ENCODE results near the gene SEMA3D.

Gene SEMA3D

GRCh38 chr7:85115862-85116261 is 71.0 kb downstream of the SEMA3D start:
- DNase-seq: no peak

GRCh38 chr7:85115006-85115405 is 71.8 kb downstream of the SEMA3D start:
- no peak for DNase-seq

GRCh38 chr7:85114342-85114741 is 72.5 kb downstream of the SEMA3D start:
- no peak for DNase-seq

DNA sequence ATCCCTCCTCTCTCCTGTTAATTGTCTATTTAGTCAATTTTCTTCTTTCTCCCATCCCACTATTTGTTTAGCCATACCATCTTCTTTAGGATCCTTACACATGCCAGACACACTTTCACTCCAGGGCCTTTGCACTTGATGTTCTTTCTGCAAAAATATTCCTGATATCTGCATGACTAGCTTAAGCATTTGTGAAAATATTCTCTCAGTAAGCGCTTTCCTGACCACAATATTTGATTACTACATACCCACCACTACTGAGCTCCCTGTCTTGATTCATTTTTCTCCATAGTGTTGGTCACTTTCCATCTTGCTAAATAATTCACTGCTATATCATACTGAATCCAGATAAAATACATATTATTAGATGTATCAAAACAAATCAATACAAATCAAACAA is 75.1 kb downstream of the SEMA3D start:
- DNase-seq: no peak

DNA sequence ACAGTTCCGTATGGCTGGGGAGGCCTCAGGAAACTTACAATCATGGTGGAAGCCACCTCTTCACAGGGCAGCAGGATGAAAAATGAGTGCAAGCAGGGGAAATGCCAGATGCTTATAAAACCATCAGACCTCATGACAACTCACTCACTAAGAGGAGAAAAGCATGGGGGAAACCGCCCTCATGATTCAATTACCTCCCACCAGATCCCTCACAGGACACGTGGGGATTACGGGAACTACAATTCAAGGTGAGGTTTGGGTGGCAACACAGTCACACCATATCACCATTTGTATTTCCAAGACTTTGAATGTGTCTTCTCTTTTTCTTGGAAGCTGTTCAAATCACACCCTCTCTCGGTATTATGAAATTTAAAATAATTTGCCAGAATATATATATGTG is 80.1 kb downstream of the SEMA3D start:
- DNase-seq: no peak

DNA sequence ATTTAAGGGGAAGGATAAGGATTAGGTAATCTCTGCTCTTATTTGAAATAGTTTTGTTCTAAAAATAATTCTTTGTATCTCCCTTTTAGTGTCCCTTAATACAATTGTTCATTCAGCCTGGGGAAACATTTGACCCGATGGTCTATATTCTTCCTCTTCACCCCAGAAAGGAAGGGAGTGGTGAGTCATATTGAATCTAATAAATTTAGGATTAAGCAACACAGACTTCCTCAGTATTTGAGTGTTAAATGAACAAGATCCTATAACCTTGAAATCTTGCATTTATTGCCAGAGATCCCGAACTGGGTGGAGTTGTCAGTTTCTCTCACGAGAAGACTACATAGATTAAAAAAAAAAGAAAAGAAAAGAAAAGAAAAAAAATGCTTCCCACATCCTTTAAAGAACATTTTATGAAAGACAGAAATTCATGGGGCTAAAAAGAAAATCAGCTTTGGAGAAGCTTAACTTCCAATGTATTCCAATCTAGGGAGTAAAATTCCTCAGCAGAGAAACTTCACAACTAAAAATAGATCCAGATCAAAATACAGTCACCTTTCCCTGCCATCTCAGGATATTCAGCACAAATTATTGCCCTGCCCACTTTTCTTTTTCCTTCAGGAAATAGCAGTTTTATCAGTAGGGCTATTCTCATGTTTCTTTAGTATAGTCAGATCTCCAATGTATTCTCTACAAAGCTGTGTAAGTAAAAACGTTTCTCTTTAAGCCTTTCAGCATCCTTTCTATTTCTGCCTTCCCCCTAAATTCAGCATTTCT is 82.2 kb downstream of the SEMA3D start:
- DNase-seq: no peak

DNA sequence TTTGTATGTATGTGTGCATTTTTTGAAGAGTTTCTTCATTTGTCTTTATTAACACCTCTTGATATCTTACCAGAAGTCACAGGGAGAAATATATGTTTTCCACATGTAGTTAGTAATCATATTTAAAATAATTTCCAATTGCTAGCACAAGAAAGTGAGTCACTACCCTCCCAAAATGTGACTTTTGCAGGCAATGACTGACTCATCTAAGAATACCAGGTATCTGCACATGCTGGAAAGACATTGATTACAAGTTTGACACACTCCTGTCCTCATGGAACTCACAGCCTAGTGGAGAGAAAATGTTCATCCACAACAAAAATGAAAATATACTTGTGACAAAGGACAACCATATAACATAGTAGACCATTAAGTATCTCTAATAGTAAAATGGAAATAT is 82.9 kb downstream of the SEMA3D start:
- DNase-seq: no peak

- no peak for DNase-seq
These were observed 83.5 kb downstream of the SEMA3D start for GRCh38 chr7:85103357-85103756.

DNA sequence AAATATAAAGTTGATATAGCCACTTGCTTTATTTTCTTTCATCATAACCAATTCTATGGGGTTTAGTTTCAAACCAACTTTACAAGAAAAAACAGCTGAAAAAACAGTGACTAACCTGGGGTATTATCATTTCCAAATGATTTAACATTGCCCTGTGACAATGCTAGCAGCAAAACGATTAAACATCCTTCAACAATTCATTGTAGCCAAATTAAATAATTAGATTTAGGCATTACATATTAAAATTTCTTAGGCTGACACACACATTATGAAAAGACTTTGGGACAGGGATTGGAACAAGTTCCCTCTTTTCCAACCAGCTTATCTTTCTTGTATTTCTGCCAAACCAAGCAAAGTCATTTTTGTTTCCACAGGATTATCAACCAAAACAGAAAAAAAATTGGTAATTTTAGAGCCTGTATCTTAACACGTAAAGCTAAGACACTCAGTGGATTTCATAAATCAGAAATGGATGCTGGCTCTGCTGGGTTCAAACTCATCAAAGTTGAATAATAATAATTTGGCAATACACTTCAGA is 84.0 kb downstream of the SEMA3D start:
- no peak for DNase-seq

DNA sequence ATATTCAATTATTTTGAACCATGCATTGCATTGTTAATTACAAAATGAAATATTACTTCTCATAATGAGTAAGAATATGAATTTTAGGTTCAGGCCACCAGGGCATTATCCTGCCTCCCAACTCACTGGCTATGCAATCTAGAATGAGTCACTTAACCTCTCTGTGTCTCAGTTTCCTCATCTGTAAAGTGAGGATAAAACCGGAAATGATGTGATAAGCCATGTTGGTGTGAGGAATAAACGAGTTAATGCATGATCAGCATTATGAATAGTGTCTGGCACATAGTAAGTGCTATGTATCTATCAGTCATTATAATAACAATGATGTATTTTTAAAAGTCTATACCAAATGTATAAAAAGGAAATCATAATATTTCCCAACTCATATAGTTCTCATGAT is 85.5 kb downstream of the SEMA3D start:
- no peak for DNase-seq

DNA sequence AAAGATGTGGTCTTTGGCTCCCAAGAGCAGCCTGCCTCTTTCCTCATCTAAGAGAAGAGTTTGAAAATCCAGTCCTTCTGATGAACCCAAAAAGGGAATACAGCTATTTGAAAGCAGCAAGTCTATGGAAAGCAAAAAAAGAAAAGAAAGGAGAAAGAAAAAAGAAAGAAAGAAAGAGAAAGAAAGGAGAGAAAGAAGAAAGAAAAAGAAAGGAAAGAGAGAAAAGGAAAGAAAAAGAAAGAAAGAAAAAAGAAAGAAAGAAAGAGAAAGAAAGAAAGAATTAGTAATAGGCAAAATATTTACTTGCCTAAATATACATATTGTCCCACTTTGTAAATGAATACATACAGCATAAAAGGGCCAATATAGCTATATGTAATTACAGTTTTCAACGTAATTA is 89.0 kb downstream of the SEMA3D start:
- DNase-seq: no peak

DNA sequence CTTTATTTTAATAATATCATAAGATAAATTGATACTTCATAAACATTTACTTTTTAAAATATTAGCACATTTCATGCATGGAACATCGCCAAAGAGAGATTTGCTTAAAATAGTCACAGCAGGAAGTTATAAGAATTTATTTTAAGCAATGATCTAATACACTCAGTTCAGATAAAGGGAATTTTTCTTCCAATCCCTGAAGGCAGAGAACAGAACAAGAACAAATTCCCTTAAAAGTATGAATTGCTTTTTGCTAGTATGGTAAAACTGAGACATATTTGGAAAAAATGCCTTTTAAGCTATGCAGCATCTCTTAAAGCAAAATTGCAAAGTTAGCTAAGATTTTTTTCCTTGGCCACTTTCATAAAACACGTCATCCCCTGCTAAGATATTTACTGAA is 91.0 kb downstream of the SEMA3D start:
- DNase-seq: no peak

DNA sequence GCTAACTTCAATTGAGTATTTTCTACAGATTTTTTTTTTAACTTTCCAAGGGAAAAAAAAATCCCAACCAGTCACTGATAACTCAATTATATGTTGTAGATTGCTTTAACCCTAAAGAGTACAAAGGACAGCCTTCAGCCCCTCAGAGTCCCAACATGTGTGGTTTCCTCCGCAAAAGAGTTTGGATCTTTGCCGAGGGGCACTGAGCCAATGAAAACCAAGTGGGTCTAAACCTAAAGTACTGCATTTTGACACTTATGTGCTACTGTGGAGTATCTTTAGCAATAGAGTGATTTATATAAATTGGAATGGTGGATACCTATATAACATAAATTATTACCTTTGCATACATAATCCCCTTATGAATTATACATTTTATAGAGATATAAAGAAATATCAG is 91.5 kb downstream of the SEMA3D start:
- no peak for DNase-seq

GRCh38 chr7:85094046-85094725 is 92.7 kb downstream of the SEMA3D start:
- no peak for DNase-seq

DNA sequence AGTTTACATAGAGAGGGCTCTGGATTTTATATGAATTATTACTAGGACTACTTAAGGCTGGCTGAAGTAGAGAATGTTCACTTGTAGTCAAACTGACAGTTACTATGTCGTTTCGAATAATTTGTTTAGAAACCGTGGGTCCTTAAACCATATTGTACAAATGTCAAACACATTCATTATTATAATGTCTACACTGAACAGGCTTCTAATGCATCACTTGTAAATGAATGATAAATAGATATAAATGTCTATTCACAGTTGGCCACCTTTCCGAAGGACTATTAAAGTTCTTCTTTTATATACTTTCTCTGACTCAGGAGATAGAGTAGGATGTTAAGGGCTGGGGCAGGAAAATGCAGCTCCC is 95.3 kb downstream of the SEMA3D start:
- no peak for DNase-seq

- DNase-seq: no peak
These were observed 95.8 kb downstream of the SEMA3D start for GRCh38 chr7:85090919-85091564.

DNA sequence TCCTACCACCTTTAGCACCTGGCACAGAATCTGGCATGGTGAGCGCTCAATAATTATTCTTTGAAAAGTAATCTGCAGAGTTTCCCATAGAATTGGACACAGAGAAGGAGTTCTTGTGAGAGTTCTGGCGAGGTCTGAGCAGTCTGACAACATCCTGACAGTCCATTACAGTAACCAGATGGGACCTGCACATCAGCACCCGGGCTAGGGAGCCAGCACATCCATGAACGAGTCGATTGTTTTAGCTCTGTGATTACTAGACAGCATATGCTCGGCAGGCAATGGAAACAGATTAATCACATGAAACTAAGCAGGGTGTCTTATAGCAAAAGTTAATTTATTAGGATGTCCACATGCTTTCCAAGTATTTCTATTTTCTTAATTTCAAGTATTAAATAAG is 96.7 kb downstream of the SEMA3D start:
- no peak for DNase-seq

DNA sequence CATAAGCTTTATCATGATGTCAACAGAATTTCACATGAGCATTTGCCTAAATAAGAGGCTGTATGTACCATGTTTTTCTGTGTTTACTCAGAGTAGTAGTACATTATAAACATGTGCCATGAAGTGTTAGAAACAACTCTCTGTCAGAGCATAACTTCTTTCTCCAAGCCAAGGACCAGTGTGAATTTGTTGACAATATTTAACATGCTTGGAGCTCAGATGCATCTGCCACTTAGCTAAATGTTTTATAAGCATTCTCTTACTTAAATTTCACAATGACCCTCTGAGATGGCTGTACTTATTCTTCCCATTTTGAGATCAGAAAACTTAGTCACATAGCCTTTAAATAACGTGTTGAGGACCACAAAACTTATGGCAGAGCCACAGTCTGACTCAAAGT is 105.0 kb downstream of the SEMA3D start:
- no peak for DNase-seq

GRCh38 chr7:85081392-85081791 is 105.5 kb downstream of the SEMA3D start:
- DNase-seq: no peak

GRCh38 chr7:85079434-85079833 is 107.4 kb downstream of the SEMA3D start:
- DNase-seq: no peak

DNA sequence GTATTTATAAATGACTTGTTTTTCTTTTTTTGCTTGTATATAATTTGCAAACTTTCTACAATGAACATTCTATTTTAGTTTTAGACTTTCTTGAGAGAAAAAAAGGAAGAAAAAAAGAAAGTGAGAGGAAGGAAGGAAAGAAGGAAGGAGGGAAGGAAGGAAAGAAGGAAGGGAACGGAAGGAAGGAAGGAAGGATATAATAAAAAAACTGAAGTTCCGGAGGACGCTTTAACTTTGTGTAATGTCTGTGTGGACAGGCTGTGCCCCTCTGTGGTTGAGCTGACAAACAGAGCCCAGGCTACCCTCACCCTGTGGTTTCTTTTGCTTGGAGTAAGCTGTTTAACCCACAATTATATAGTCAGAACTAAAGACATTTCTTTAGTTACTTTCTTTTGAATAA is 108.7 kb downstream of the SEMA3D start:
- no peak for DNase-seq

DNA sequence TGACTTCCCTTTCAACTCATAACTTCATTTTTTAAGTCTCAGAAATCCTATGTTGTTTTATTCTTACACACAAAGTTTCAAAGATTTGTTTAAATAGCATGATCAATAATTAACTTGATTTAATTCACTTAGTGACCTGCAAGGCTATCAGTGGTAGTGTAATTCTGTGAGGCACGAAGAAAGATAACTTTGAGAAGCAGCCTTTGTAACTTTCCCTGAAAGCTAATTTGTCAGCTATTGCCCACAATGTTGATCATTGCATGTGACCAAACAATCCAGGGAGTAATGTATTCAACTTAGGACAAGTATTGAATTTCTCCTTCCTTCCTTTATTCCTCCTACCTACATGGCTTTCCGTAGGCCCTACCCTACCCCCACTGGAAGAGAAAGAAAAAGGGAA is 111.0 kb downstream of the SEMA3D start:
- DNase-seq: no peak

DNA sequence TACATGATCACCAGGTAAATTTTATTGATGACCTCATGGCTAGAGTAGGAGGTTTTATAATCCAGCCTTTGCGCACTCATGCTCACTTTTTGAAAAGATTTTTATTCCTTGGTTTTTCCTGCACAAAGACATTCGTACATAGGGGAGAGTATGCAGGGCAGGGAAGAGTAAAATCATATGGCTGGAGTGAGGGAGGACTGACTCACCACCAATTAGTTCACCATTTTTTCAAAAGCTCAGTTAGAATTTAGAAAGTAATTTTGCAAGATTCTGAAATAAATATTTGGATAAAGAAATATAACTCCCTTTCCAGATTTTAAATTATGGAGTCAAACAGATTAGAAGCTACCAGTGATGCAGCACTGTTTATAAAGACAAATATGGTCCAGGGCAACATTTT is 111.9 kb downstream of the SEMA3D start:
- DNase-seq: no peak

- no peak for DNase-seq
These were observed 112.8 kb downstream of the SEMA3D start for GRCh38 chr7:85074016-85074415.

Data from GF-D8 (cell line).